Measurements from ENCODE around the gene FKBP2.

Gene FKBP2

DNA sequence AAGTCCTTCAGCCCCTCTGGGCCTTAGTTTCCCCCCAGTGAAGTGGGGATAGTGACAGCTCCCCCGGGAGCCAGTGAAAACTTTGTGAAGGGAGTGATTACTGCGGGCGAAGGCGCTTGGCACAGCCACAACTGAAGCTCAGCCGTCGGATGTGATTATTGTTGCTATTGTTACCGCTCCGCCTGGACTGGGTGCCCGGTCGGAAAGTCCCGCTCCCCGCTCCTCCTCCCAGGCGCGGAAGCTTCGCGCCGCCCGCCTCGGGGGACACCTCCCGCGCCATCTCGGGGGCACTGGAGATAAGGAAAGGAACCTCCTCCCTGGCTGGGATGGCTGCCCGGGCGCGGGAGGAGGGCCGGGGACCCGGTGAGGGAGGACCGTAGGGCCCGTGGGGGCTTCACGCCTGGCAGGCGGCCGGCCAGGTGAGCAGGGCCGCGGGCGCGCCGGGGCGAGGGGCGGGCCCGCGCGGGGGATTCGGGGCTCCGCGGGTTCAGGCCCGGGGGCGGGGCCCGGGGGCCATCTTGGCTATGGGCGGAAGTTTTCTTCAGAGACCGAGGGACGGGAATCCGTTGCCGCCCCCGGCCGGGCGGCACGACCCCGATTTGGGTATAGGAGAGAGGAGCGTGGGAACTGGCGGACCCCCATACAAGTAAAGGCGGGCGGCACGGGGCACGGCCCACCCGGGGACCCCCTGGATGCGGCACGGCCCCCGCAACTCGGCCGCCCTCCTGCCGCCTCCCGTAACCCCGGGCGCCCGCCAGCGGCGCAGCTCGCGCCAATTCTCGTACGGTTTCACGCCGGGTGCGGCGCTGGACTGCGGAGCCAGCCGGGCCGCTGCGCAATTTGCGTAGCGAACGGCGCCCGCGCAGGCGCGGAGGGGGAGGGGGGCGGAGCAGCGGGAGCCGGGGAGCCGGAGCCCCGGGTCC is 44.3 kb downstream of the FKBP2 start, which contains the start of gene GPR137:
Gene GPR137, plus strand, starts transcription at position 887 of the 923 bp plus-strand sequence. CDS start 677 bp downstream, outside the sequence.
- DNase-seq (ENCODE audit: low read depth in 3 of 3), result peak; percentile 84 to 94 (median 87)

DNA sequence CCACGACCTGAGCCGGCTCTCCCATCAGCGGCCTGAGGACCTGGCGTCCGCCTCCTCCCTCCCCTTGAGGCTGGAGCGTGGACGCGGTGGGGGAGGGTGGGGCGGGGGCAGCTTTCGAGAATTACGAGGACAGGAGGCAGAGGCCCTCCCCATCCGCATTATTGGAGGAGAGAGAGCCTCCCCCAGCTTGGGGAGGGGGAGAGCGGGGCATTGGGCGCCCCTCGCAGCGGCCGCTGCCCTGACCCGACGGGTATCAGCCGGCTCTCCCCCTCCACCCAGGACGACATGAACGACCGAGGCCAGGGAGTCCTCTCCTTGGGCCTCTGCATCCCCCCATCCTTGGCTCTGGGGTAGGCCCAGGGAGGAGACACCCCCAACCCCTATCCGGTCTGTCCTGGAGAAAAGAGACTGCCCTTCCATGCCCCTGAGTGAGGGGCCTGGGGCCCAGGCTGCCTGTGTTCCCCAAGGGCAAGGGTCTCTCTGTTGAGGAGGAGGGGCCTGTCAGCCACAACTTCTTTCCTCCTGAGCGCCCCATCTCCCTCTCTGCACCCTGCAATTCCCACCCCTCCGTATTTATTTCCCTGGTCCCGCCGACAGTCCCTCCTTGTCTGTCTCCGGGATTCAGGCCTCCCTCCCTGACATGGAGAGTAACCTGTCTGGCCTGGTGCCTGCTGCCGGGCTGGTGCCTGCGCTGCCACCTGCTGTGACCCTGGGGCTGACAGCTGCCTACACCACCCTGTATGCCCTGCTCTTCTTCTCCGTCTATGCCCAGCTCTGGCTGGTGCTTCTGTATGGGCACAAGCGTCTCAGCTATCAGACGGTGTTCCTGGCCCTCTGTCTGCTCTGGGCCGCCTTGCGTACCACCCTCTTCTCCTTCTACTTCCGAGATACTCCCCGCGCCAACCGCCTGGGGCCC is 45.2 kb downstream of the FKBP2 start:
- no peak for DNase-seq (ENCODE audit: low read depth in 3 of 3)

GRCh38 chr11:64286801-64287159 is 45.9 kb downstream of the FKBP2 start:
- DNase-seq (ENCODE audit: low read depth in 3 of 3), result no peak

DNA sequence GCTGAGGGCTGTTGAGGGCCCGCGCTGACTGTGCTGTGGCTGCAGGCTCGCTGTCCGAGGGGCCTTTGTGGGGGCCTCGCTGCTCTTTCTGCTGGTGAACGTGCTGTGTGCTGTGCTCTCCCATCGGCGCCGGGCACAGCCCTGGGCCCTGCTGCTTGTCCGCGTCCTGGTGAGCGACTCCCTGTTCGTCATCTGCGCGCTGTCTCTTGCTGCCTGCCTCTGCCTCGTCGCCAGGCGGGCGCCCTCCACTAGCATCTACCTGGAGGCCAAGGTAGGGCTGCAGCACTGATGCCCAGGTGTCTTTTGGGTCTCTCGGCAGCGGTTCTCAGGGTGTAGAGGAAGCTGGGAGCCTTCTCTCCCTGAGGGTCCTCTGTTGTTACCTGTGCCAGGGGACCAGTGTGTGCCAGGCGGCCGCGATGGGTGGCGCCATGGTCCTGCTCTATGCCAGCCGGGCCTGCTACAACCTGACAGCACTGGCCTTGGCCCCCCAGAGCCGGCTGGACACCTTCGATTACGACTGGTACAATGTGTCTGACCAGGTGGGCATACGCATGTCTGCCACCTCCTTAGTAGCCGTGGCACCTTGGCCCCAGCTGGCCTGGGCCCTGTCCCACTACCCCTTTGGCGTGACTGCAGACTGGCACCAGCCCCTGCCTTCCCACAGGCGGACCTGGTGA is 46.9 kb downstream of the FKBP2 start:
- DNase-seq (ENCODE audit: low read depth in 3 of 3), result no peak

- DNase-seq (ENCODE audit: low read depth in 3 of 3), result no peak
Observed at GRCh38 chr11:64288353-64288750, 47.5 kb downstream of the FKBP2 start.

DNA sequence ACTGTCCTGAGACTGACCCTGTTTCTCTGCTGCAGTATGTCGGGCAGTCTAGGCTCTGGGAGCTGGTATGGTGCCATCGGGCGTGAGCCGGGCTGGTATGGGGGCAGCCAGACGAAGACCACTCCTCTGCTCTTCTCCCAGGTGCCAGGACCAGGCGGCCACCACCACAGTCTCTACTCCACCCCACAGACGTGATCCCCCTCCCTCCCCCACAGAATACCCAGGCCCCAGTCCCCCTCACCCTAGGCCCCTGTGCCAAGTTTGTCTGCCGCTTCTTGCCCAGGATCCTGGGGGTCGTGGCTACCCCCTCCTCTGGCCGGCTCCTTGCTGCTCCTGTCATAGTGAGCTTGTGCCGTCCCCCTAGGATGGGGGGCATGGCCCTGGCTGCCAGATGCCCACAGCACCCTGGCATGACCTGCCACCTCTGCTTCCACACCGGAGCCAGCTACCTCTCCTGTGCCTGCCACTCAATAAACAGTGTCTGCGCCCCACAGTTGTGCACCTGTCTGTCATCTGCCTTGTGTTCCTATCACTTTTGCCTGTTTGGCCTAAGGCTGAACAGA is 48.2 kb downstream of the FKBP2 start:
- no peak for DNase-seq (ENCODE audit: low read depth in 3 of 3)

DNA sequence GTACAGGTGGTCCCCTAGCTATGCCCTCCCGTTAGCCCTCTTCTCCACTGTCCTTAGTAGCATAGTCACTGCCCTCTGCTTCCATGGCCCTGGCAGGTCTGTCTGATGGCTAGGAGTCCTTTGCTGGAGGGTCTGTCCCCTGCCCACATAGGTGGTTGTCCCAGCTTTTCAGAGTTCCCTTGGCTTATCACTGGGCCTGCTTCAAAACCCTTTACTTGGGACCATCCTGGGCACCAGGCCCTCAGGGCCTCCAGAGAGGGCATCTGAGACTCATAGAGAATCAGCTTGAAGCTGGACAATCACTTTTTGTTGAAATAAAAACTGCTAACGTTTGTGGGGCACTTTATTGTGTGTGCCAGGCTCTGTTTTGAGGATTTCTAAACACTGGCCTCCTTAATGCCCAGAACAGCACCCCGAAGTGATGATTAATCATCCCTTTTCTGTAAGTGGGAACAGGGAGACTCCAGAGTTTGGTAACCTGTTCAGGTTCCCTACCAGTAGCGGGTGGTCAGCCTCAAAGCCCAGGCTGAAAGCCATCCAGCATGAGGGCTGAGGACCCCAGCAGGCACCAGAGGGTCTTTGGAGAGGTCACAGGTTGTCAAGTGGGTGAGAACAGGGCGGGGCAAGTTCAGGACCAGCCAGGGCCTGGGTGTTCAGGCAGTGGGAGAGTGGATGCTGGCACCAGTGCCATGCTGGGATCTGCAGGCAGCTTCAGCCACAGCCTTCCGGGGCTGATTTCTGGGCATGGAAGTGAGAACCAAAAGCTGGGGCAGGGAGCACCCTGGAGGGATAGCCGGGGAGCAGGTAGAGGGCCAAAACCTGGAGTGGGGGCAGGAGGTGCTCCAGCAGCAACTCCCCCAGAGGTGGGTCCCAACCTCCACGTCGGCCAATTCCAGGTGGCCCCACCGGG is 49.7 kb downstream of the FKBP2 start:
- DNase-seq (ENCODE audit: low read depth in 3 of 3), result no peak

DNA sequence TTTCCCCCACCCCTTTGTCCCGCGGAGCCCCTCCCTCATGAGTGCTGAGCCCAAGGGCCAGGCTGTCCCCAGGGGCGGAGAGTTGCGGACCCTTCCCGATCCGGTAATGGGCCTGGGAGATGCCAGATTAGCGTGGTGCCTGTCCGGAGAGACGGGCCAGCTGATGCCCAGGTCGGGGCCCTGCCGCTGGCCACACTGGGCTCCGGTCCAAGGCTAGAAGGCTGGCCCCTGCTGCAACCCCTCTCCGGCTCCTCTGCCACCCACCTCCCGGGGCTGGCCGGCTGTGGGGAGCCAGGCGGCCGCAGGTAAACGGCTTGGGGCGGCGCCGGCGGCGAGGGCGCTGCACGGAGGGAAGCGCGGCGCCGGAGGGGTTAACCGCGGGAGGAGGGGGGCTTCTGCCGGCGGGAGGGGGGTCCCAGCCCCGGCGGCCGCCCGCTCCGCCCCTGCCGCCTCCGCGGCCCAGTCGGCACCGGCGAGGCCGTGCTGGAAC is 50.4 kb downstream of the FKBP2 start, which contains the start of gene KCNK4:
Gene KCNK4, plus strand, starts transcription at position 41 of the 490 bp plus-strand sequence. CDS start 1,717 bp downstream, outside the sequence.
- DNase-seq (ENCODE audit: low read depth in 3 of 3), result no peak

GRCh38 chr11:64291752-64292459 is 51.0 kb downstream of the FKBP2 start:
- no peak for DNase-seq (ENCODE audit: low read depth in 3 of 3)

GRCh38 chr11:64292460-64293254 is 51.8 kb downstream of the FKBP2 start:
- no peak for DNase-seq (ENCODE audit: low read depth in 3 of 3)

All from stimulated activated CD4-positive, alpha-beta T cell treated with anti-CD3 and anti-CD28 coated beads, TNF-alpha, amount 100 ng/mL, for 4 hours (primary cell).